Panc1 (cell line): ENCODE measurements around the gene ESF1. TPM values are rescaled to one million over a fixed set of nuclear protein-coding genes. Genes with fewer than 3 reads are reported as not detected.

Experiments used
- ATAC-seq: fragments of 200-7000 bp; cut with Tn5 transposase; 2 replicates; pipeline ENCODE4 v1.9.1; 2020; ENCODE audit warnings: mild to moderate bottlenecking, moderate library complexity
- BruUV-seq: library from RNA; stranded (reverse); fragments of 400-500 nt; replicated peaks from 2 replicates; lab custom pipeline; 2021; lab: Mats Ljungman, UMichigan
- CTCF ChIA-PET: fragments of 300-600 bp; sonication (Branson Sonifier 250); formaldehyde crosslinking; loops from one replicate; lab custom pipeline; 2022; ENCODE audit warnings: antibody characterized with exemption; lab: Charles Lee
- POLR2A ChIA-PET: fragments of 300-600 bp; sonication (Branson Sonifier 250); formaldehyde crosslinking; loops from one replicate; lab custom pipeline; 2022; ENCODE audit warnings: antibody characterized with exemption; lab: Charles Lee
- DNase-seq: peaks from one replicate; pipeline ENCODE4 v3.0.0-alpha.2; 2010; ENCODE audit warnings: low read depth, low spot score
- H3K27ac ChIP-seq: 2 replicates; pipeline ENCODE4 v1.5.1; 2011; ENCODE audit warnings: mild to moderate bottlenecking, low read length, inconsistent platforms
- H3K27me3 ChIP-seq: fragments of 200-500 bp; sonication (Bioruptor generic); 2 replicates; pipeline ENCODE4 v1.6.0; 2014; ENCODE audit warnings: low read length, inconsistent platforms; ENCODE audit not compliant: control insufficient read depth, insufficient read depth
- H3K36me3 ChIP-seq: fragments of 200-500 bp; sonication (Bioruptor generic); 2 replicates; pipeline ENCODE4 v1.5.1; 2014; ENCODE audit warnings: inconsistent platforms, mild to moderate bottlenecking, low read length, moderate library complexity; ENCODE audit not compliant: control insufficient read depth, insufficient read depth
- H3K4me1 ChIP-seq: 2 replicates; pipeline ENCODE4 v1.5.1; 2011; ENCODE audit warnings: inconsistent platforms, mild to moderate bottlenecking, low read length, moderate library complexity; ENCODE audit not compliant: control insufficient read depth, insufficient read depth
- H3K4me3 ChIP-seq, 2 experiments: 2 replicates each; pipeline ENCODE4 v1.5.1; 2011 to 2012; ENCODE audit warnings: low read depth in 2 of 2, low read length in 2 of 2, mild to moderate bottlenecking in 2 of 2, inconsistent platforms in 1 of 2, moderate library complexity in 1 of 2
- H3K9me3 ChIP-seq: fragments of 200-500 bp; sonication (Bioruptor generic); 2 replicates; pipeline ENCODE4 v1.5.1; 2014; ENCODE audit warnings: low read depth, mild to moderate bottlenecking, inconsistent platforms, low read length, moderate library complexity; ENCODE audit not compliant: control insufficient read depth, insufficient read depth
- CTCF ChIP-seq: fragments of 450-650 bp; IDR thresholded peaks from 2 replicates; pipeline ENCODE4 v1.5.1; 2017; ENCODE audit warnings: mild to moderate bottlenecking
- POLR2AphosphoS5 ChIP-seq: IDR thresholded peaks from 2 replicates; pipeline ENCODE4 v1.6.1; 2012; ENCODE audit warnings: mild to moderate bottlenecking, low read depth, low read length, moderate library complexity
- REST ChIP-seq, 2 experiments: IDR thresholded peaks; 2 replicates each; pipeline ENCODE4 v1.6.1; 2011 to 2012; ENCODE audit warnings: low read depth in 2 of 2, control low read depth in 1 of 2, low read length in 1 of 2, mild to moderate bottlenecking in 1 of 2, moderate library complexity in 1 of 2; ENCODE audit not compliant: insufficient read depth in 1 of 2
- SIN3A ChIP-seq: IDR thresholded peaks from 2 replicates; pipeline ENCODE4 v1.6.1; 2012; ENCODE audit warnings: low read depth, mild to moderate bottlenecking, low read length, moderate library complexity, borderline replicate concordance; ENCODE audit not compliant: insufficient read depth
- TCF7L2 ChIP-seq: IDR thresholded peaks from 2 replicates; pipeline ENCODE4 v1.6.1; 2011; ENCODE audit warnings: mild to moderate bottlenecking, low read depth, low read length, inconsistent platforms
- in situ Hi-C: cut with HindIII; loops from 2 replicates; pipeline ENCODE4 v1.10.0; 2016; ENCODE audit warnings: low sequenced_read_pairs, low pct_unique_long_range_greater_than_20kb
- intact Hi-C: fragments of 100-400 bp; cut with micrococcal nuclease; formaldehyde crosslinking; loops from one replicate; pipeline ENCODE4 v1.10.0; 2022; ENCODE audit not compliant: unreplicated experiment
- total RNA-seq: library from RNA; stranded (reverse); gene quantifications from one replicate; pipeline ENCODE4 v1.2.1, GENCODE V29; 2021; ENCODE audit not compliant: unreplicated experiment

The ESF1 gene
- total RNA-seq, 1 experiment from 2014 or later = 26.4 TPM

GRCh38 chr20:13745784-13746183, 38.9 kb downstream of the ESF1 start:
- Histone ChIP-seq H3K4me3 (no peak overlapping the region), H3K27ac (no peak overlapping the region), H3K9me3 (no peaks in the 10 kb centered on the region), H3K27me3 (no peaks in the 10 kb centered on the region), H3K36me3 (peaks cover 4% of the 10 kb centered on the region), H3K4me1 (no peaks in the 10 kb centered on the region)
- TF ChIP-seq REST (IDR thresholded peaks at IDR 0.05; ENCODE audit: insufficient read depth in 1 of 2, low read depth in 2 of 2, low read length in 1 of 2) (no peak), SIN3A (no peak), CTCF (no peak), POLR2AphosphoS5 (no peak), TCF7L2 (no peak)
- BruUV-seq = no TSS peak
- in situ Hi-C loops (no loop called here), intact Hi-C loops (no loop called here)
- ATAC-seq (no peak), DNase-seq (no peak)
- POLR2A ChIA-PET = no interaction called here
- CTCF ChIA-PET = no interaction called here

GRCh38 chr20:13744352-13744751, 40.4 kb downstream of the ESF1 start:
- DNase-seq (no peak), ATAC-seq (no peak)
- Histone ChIP-seq H3K4me1 (no peaks in the 10 kb centered on the region), H3K27me3 (no peaks in the 10 kb centered on the region), H3K36me3 (peaks cover 4% of the 10 kb centered on the region), H3K4me3 (no peak overlapping the region), H3K9me3 (no peaks in the 10 kb centered on the region), H3K27ac (no peak overlapping the region)
- intact Hi-C loops (no loop called here), in situ Hi-C loops (no loop called here)
- no peak for TF ChIP-seq POLR2AphosphoS5
- no peak for TF ChIP-seq CTCF
- no peak for TF ChIP-seq REST (IDR thresholded peaks at IDR 0.05; ENCODE audit: insufficient read depth in 1 of 2, low read depth in 2 of 2, low read length in 1 of 2)
- TF ChIP-seq TCF7L2 = no peak
- TF ChIP-seq SIN3A = no peak
- CTCF ChIA-PET = no interaction called here
- BruUV-seq = no TSS peak
- POLR2A ChIA-PET = no interaction called here
